HEK293T (cell line): ENCODE data around the gene CLDN9.
A peak's percentile ranks its signal among the peaks of the same experiment; 100 is the strongest.

Source experiments
- CTCF ChIA-PET: fragments of 350-600 bp; formaldehyde crosslinking; extraction: SDS; loops from one replicate; lab custom pipeline; 2021; ENCODE audit warnings: antibody characterized with exemption, inconsistent platforms; lab: Yijun Ruan, JAX
- POLR2A ChIA-PET: fragments of 350-600 bp; formaldehyde crosslinking; extraction: SDS; loops from one replicate; lab custom pipeline; 2020; ENCODE audit warnings: antibody characterized with exemption, inconsistent platforms; lab: Yijun Ruan, JAX
- DNase-seq: peaks from one replicate; pipeline ENCODE4 v3.0.0; 2012; ENCODE audit warnings: mixed read lengths; ENCODE audit errors: extremely low spot score
- ARNT ChIP-seq: fragments of 450-650 bp; IDR thresholded peaks from 2 replicates; pipeline ENCODE4 v1.6.1; 2017; ENCODE audit warnings: mild to moderate bottlenecking
- BHLHE40 ChIP-seq: fragments of 450-650 bp; IDR thresholded peaks from 2 replicates; pipeline ENCODE4 v1.6.1; 2016; ENCODE audit warnings: mild to moderate bottlenecking, moderate library complexity, borderline replicate concordance
- CTBP1 ChIP-seq: fragments of 450-650 bp; IDR thresholded peaks from 2 replicates; pipeline ENCODE4 v1.6.1; 2016; ENCODE audit warnings: borderline replicate concordance
- ELF4 ChIP-seq: fragments of 450-650 bp; IDR thresholded peaks from 2 replicates; pipeline ENCODE4 v1.6.1; 2017; ENCODE audit warnings: antibody characterized with exemption
- FOXA1 ChIP-seq: fragments of 450-650 bp; IDR thresholded peaks from 2 replicates; pipeline ENCODE4 v1.6.1; 2016; ENCODE audit warnings: mild to moderate bottlenecking
- FOXK2 ChIP-seq: fragments of 450-650 bp; IDR thresholded peaks from 2 replicates; pipeline ENCODE4 v1.6.1; 2016; ENCODE audit warnings: mild to moderate bottlenecking
- FOXM1 ChIP-seq: fragments of 450-650 bp; IDR thresholded peaks from 2 replicates; pipeline ENCODE4 v1.6.1; 2017; ENCODE audit warnings: mild to moderate bottlenecking, borderline replicate concordance
- HDGF ChIP-seq: fragments of 450-650 bp; IDR thresholded peaks from 2 replicates; pipeline ENCODE4 v1.6.1; 2017; ENCODE audit warnings: antibody characterized with exemption, borderline replicate concordance
- L3MBTL2 ChIP-seq: fragments of 450-650 bp; conservative IDR thresholded peaks from 2 replicates; pipeline ENCODE4 v1.6.1; 2016; ENCODE audit warnings: mild to moderate bottlenecking
- LEF1 ChIP-seq: fragments of 450-650 bp; IDR thresholded peaks from 2 replicates; pipeline ENCODE4 v1.6.1; 2017; ENCODE audit warnings: mild to moderate bottlenecking, borderline replicate concordance
- NFRKB ChIP-seq: fragments of 450-650 bp; IDR thresholded peaks from 2 replicates; pipeline ENCODE4 v1.6.1; 2016; ENCODE audit warnings: mild to moderate bottlenecking, moderate library complexity
- PKNOX1 ChIP-seq: fragments of 450-650 bp; IDR thresholded peaks from 2 replicates; pipeline ENCODE4 v1.6.1; 2016
- SP1 ChIP-seq: fragments of 450-650 bp; IDR thresholded peaks from 2 replicates; pipeline ENCODE4 v1.6.1; 2017
- SUZ12 ChIP-seq: fragments of 450-650 bp; IDR thresholded peaks from 2 replicates; pipeline ENCODE4 v1.6.1; 2016; ENCODE audit warnings: mild to moderate bottlenecking
- TARDBP ChIP-seq: fragments of 450-650 bp; IDR thresholded peaks from 2 replicates; pipeline ENCODE4 v1.6.1; 2016
- ZNF384 ChIP-seq: fragments of 450-650 bp; IDR thresholded peaks from 2 replicates; pipeline ENCODE4 v1.6.1; 2016

Gene CLDN9, protein sequence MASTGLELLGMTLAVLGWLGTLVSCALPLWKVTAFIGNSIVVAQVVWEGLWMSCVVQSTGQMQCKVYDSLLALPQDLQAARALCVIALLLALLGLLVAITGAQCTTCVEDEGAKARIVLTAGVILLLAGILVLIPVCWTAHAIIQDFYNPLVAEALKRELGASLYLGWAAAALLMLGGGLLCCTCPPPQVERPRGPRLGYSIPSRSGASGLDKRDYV

DNA sequence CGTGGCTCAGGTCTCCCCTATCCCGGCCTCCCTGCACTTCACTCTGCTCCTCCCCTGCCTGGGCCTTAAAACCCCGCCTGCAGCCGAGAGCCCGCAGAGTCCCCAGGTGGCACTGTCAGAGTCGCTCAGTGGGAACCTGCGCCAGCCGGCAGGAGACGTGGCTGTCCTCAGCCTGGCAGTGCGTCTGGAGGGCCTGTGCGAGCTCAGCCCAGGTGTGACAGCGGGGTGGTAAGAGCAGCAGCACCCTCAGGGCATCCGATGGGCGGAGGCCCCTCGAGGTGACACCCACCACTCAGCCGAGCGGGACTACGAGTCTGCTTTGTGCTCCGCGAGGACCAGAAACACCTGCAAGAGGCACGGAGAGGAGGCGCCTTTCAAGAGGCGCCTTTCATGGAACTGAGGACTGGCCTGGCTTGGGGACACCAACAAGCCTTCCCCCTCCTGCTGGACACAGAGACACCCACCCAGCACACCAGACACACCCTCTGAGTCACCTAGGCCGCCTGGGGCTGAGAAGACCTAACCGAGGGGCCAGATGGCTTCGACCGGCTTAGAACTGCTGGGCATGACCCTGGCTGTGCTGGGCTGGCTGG, at the start of gene CLDN9:
TSS of gene CLDN9 (plus strand) at position 96 of the 593 bp plus-strand sequence. CDS start at position 536, 440 bp downstream.
- no peak for TF ChIP-seq ELF4
- no peak for TF ChIP-seq HDGF
- TF ChIP-seq CTBP1, result no peak
- TF ChIP-seq PKNOX1, result no peak
- no peak for TF ChIP-seq TARDBP
- TF ChIP-seq FOXM1, result no peak
- TF ChIP-seq ZNF384, result no peak
- no peak for TF ChIP-seq LEF1
- no peak for TF ChIP-seq NFRKB
- ChIA-PET POLR2A (interaction anchor here (1.2 to 4.3 kb wide), 2 partner anchors 9 to 26 kb away, joined by 3 to 44 read pairs; partner anchors contain the start of genes HCFC1R1, THOC6 and TNFRSF12A), CTCF (interaction anchor here (0.9 kb wide), 1 partner anchor 15 kb away, joined by 3 read pairs; no protein-coding TSS in a partner anchor)
- DNase-seq, result no peak

DNA sequence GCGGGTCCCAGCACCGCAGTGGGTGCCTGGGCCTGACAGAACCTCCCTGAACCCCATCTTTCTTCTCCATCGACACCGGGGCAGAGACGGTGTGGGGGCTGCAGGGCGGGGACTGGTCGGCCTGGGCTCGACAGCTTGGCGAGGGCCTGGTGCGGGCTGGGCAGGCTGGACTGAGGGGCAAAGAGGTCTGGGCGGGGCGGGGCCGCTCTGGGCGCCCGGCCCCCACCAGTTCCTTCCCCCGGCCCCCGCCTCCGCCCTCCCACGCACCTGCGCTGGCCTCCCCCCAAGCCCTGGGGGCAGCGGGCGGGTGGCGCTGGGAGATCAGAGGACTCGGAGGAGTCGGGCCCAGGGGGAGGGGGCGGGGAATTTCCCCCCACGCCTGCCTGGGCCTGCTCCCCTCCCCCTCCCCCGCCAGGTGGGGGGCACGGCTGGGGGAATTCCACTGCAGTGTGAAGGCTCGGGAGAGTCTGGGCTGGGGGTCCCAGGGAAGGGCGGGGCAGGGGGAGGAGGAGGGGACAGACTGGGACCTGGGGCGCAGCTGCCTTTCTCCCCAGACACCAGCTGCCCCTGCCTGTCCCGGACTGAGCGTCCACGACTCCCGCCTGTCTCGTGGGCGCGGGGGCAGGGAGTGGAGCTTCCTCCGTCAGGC, 49.5 kb upstream of the CLDN9 start:
- CTCF ChIA-PET, result no interaction called here
- DNase-seq, result no peak
- no peak for TF ChIP-seq ELF4
- no peak for TF ChIP-seq NFRKB
- TF ChIP-seq LEF1, result no peak
- TF ChIP-seq L3MBTL2, result no peak
- POLR2A ChIA-PET, result interaction anchor here (1.7 to 3.0 kb wide), 2 partner anchors 9 to 18 kb away, joined by 6 to 30 read pairs; partner anchors contain the start of gene PKMYT1

DNA sequence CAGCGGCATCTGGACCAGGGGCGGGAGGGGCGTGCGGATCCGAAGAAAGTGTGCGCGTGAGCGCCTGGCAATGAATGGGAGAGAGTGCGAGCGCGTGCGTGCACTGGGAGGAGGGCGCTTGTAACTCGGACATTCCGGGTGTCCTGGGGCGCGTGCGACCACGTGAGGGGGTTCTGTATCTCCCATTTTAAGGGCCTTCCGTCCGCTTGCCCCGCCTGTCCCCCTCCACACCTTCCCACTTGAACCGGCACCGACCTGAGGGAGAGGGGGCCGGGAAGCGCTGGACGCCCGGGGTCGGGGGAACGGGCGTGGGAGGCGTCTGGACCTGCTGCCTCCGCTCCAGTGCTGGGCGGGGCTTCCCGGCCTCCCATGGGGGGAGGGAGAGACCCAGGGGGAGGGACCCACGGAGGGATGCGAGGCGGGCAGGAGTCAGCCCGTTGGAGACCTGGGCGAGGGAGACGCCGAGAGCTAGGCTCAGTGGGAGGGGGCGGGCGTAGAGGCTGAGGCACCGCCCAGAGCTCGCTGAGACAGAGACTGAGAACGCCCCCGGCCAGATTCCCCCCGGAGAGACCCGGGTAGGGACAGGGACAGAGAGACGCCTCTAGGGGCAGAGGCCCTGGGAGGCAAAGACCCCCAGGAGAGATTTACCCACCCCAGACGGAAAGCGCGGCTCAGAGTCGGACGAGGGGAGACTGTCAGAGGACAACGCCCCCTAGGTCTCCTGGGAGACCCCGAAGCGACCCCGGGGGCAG, 48.8 kb upstream of the CLDN9 start, which contains the start of gene KREMEN2:
TSS of gene KREMEN2 (plus strand) at position 553 of the 752 bp plus-strand sequence. CDS start 246 bp downstream, outside the sequence.
- peak; percentile 79 for DNase-seq
- ChIA-PET POLR2A (interaction anchor here (0.9 to 3.0 kb wide), 7 partner anchors 8 to 59 kb away, joined by 3 to 30 read pairs (median 4); partner anchors contain the start of genes HCFC1R1, PKMYT1 and THOC6), CTCF (no interaction called here)
- no peak for TF ChIP-seq SUZ12
- TF ChIP-seq L3MBTL2, result peak; percentile 64
- no peak for TF ChIP-seq LEF1
- TF ChIP-seq ARNT, result no peak

GRCh38 chr16:2964475-2965336, 48.0 kb upstream of the CLDN9 start:
- DNase-seq, result peak; percentile 94
- TF ChIP-seq L3MBTL2 (0 out of 2 replicates have a peak, but pooled peaks have one; percentile 18), LEF1 (no peak)
- ChIA-PET CTCF (no interaction called here), POLR2A (interaction anchor here (0.9 to 3.0 kb wide), 6 partner anchors 9 to 59 kb away, joined by 3 to 30 read pairs (median 4); partner anchors contain the start of genes HCFC1R1, PKMYT1 and THOC6)

- CTCF ChIA-PET, result no interaction called here
- no peak for DNase-seq
- POLR2A ChIA-PET, result interaction anchor here (0.6 to 3.0 kb wide), 2 partner anchors 15 to 59 kb away, joined by 3 to 30 read pairs; partner anchors contain the start of gene PKMYT1
- TF ChIP-seq HDGF (no peak), ELF4 (no peak), FOXM1 (no peak), SUZ12 (no peak), L3MBTL2 (no peak), ARNT (no peak), NFRKB (no peak), FOXA1 (no peak), LEF1 (no peak), SP1 (no peak), CTBP1 (no peak), TARDBP (no peak), FOXK2 (no peak), ZNF384 (no peak), BHLHE40 (no peak), PKNOX1 (no peak)
Measured at GRCh38 chr16:2966043-2966807, 46.5 kb upstream of the CLDN9 start.
